HEK293T (cell line): Measurements from ENCODE around the gene PKP1.

Experiments used
- CTCF ChIA-PET: fragments of 350-600 bp; formaldehyde crosslinking; extraction: SDS; loops from one replicate; lab custom pipeline; 2021; ENCODE audit warnings: antibody characterized with exemption, inconsistent platforms; lab: Yijun Ruan, JAX
- POLR2A ChIA-PET: fragments of 350-600 bp; formaldehyde crosslinking; extraction: SDS; loops from one replicate; lab custom pipeline; 2020; ENCODE audit warnings: antibody characterized with exemption, inconsistent platforms; lab: Yijun Ruan, JAX
- DNase-seq: peaks from one replicate; pipeline ENCODE4 v3.0.0; 2012; ENCODE audit warnings: mixed read lengths; ENCODE audit errors: extremely low spot score
- ARNT ChIP-seq: fragments of 450-650 bp; IDR thresholded peaks from 2 replicates; pipeline ENCODE4 v1.6.1; 2017; ENCODE audit warnings: mild to moderate bottlenecking
- BHLHE40 ChIP-seq: fragments of 450-650 bp; IDR thresholded peaks from 2 replicates; pipeline ENCODE4 v1.6.1; 2016; ENCODE audit warnings: mild to moderate bottlenecking, moderate library complexity, borderline replicate concordance
- CTBP1 ChIP-seq: fragments of 450-650 bp; IDR thresholded peaks from 2 replicates; pipeline ENCODE4 v1.6.1; 2016; ENCODE audit warnings: borderline replicate concordance
- ELF4 ChIP-seq: fragments of 450-650 bp; IDR thresholded peaks from 2 replicates; pipeline ENCODE4 v1.6.1; 2017; ENCODE audit warnings: antibody characterized with exemption
- FOXA1 ChIP-seq: fragments of 450-650 bp; IDR thresholded peaks from 2 replicates; pipeline ENCODE4 v1.6.1; 2016; ENCODE audit warnings: mild to moderate bottlenecking
- FOXK2 ChIP-seq: fragments of 450-650 bp; IDR thresholded peaks from 2 replicates; pipeline ENCODE4 v1.6.1; 2016; ENCODE audit warnings: mild to moderate bottlenecking
- FOXM1 ChIP-seq: fragments of 450-650 bp; IDR thresholded peaks from 2 replicates; pipeline ENCODE4 v1.6.1; 2017; ENCODE audit warnings: mild to moderate bottlenecking, borderline replicate concordance
- HDGF ChIP-seq: fragments of 450-650 bp; IDR thresholded peaks from 2 replicates; pipeline ENCODE4 v1.6.1; 2017; ENCODE audit warnings: antibody characterized with exemption, borderline replicate concordance
- L3MBTL2 ChIP-seq: fragments of 450-650 bp; conservative IDR thresholded peaks from 2 replicates; pipeline ENCODE4 v1.6.1; 2016; ENCODE audit warnings: mild to moderate bottlenecking
- LEF1 ChIP-seq: fragments of 450-650 bp; IDR thresholded peaks from 2 replicates; pipeline ENCODE4 v1.6.1; 2017; ENCODE audit warnings: mild to moderate bottlenecking, borderline replicate concordance
- NFRKB ChIP-seq: fragments of 450-650 bp; IDR thresholded peaks from 2 replicates; pipeline ENCODE4 v1.6.1; 2016; ENCODE audit warnings: mild to moderate bottlenecking, moderate library complexity
- PKNOX1 ChIP-seq: fragments of 450-650 bp; IDR thresholded peaks from 2 replicates; pipeline ENCODE4 v1.6.1; 2016
- SP1 ChIP-seq: fragments of 450-650 bp; IDR thresholded peaks from 2 replicates; pipeline ENCODE4 v1.6.1; 2017
- SUZ12 ChIP-seq: fragments of 450-650 bp; IDR thresholded peaks from 2 replicates; pipeline ENCODE4 v1.6.1; 2016; ENCODE audit warnings: mild to moderate bottlenecking
- TARDBP ChIP-seq: fragments of 450-650 bp; IDR thresholded peaks from 2 replicates; pipeline ENCODE4 v1.6.1; 2016
- ZNF384 ChIP-seq: fragments of 450-650 bp; IDR thresholded peaks from 2 replicates; pipeline ENCODE4 v1.6.1; 2016

Gene PKP1

GRCh38 chr1:201328576-201328975 lies 45.3 kb downstream of the PKP1 start:
- TF ChIP-seq CTBP1: no peak
- TF ChIP-seq HDGF: no peak
- no peak for TF ChIP-seq NFRKB
- TF ChIP-seq SUZ12: no peak
- TF ChIP-seq TARDBP: no peak
- TF ChIP-seq BHLHE40: no peak
- no peak for TF ChIP-seq FOXM1
- no peak for TF ChIP-seq FOXK2
- no peak for TF ChIP-seq ARNT
- TF ChIP-seq ELF4: no peak
- POLR2A ChIA-PET: no interaction called here
- no peak for DNase-seq
- CTCF ChIA-PET: interaction anchor here (1.2 kb wide), 1 partner anchor 18 kb away, joined by 3 read pairs; no protein-coding TSS in a partner anchor

GRCh38 chr1:201329286-201329685 lies 46.0 kb downstream of the PKP1 start:
- ChIA-PET CTCF (interaction anchor here (1.2 kb wide), 1 partner anchor 18 kb away, joined by 3 read pairs; no protein-coding TSS in a partner anchor), POLR2A (no interaction called here)
- DNase-seq: no peak
- TF ChIP-seq NFRKB: no peak
- no peak for TF ChIP-seq FOXK2
- no peak for TF ChIP-seq SP1
- TF ChIP-seq PKNOX1: no peak
- no peak for TF ChIP-seq LEF1
- TF ChIP-seq FOXM1: no peak
- no peak for TF ChIP-seq ZNF384
- TF ChIP-seq CTBP1: no peak
- TF ChIP-seq FOXA1: no peak
- no peak for TF ChIP-seq SUZ12
- no peak for TF ChIP-seq ELF4
- TF ChIP-seq BHLHE40: no peak
- no peak for TF ChIP-seq L3MBTL2

- DNase-seq: no peak
- ChIA-PET POLR2A (no interaction called here), CTCF (interaction anchor here (1.2 kb wide), 1 partner anchor 17 kb away, joined by 3 read pairs; no protein-coding TSS in a partner anchor)
- TF ChIP-seq SUZ12: no peak
- no peak for TF ChIP-seq ZNF384
- TF ChIP-seq HDGF: no peak
- no peak for TF ChIP-seq LEF1
- TF ChIP-seq FOXK2: no peak
Measured at GRCh38 chr1:201329801-201330200, 46.5 kb downstream of the PKP1 start.

- TF ChIP-seq TARDBP: no peak
- DNase-seq: no peak
- CTCF ChIA-PET: no interaction called here
- POLR2A ChIA-PET: no interaction called here
Measured at GRCh38 chr1:201330541-201330940, 47.2 kb downstream of the PKP1 start.

- ChIA-PET CTCF (no interaction called here), POLR2A (no interaction called here)
- TF ChIP-seq NFRKB (no peak), ZNF384 (no peak), FOXM1 (no peak), BHLHE40 (no peak)
- no peak for DNase-seq
Measured at GRCh38 chr1:201331166-201331565, 47.9 kb downstream of the PKP1 start.

GRCh38 chr1:201332021-201332420 lies 48.7 kb downstream of the PKP1 start:
- ChIA-PET CTCF (no interaction called here), POLR2A (no interaction called here)
- DNase-seq: no peak
- TF ChIP-seq ELF4 (no peak), NFRKB (no peak), FOXM1 (no peak), BHLHE40 (no peak), L3MBTL2 (no peak), TARDBP (no peak), ZNF384 (no peak), PKNOX1 (no peak), CTBP1 (no peak), FOXK2 (no peak), SP1 (no peak), FOXA1 (no peak), ARNT (no peak), SUZ12 (no peak), HDGF (no peak), LEF1 (no peak)

GRCh38 chr1:201332616-201333335 lies 49.5 kb downstream of the PKP1 start:
- no peak for DNase-seq
- TF ChIP-seq BHLHE40 (no peak), TARDBP (no peak), CTBP1 (no peak), SUZ12 (no peak), NFRKB (no peak), SP1 (no peak), L3MBTL2 (no peak), FOXK2 (no peak), FOXA1 (no peak), ARNT (no peak), PKNOX1 (no peak), ELF4 (no peak), ZNF384 (no peak), HDGF (no peak), FOXM1 (no peak), LEF1 (no peak)
- ChIA-PET CTCF (no interaction called here), POLR2A (no interaction called here)
